ENCODE measurements around the gene CDH19.

GRCh38 chr18:66495844-66496243 lies 108.0 kb downstream of the CDH19 start:
- TF ChIP-seq CTCF (conservative IDR thresholded peaks at IDR 0.05 in 1 of 2, IDR thresholded peaks at IDR 0.05 in 1 of 2; ENCODE audit: extremely low read depth in 1 of 2, insufficient read depth in 1 of 2, low read depth in 1 of 2, low read length in 2 of 2) (peak; percentile 68 to 75), EZH2 (IDR thresholded peaks at IDR 0.05; ENCODE audit: borderline replicate concordance, low read length) (no peak)

All from mammary epithelial cell (primary cell).